Dermis microvascular lymphatic vessel endothelial cell (primary cell): ENCODE data around the gene SMIM45. TPM values are rescaled to one million over a fixed set of nuclear protein-coding genes. Genes with fewer than 3 reads are reported as not detected.

Experiments
- DNase-seq, 2 donors: peaks; one replicate each; pipeline versions ENCODE4 v3.0.0 to v3.0.0-alpha.2; 2010; ENCODE audit warnings: low read depth in 2 of 2
- total RNA-seq: library from RNA; depleted of rRNA; stranded (reverse); fragments of >200 nt; gene quantifications from 2 replicates; pipeline ENCODE4 v1.2.1, GENCODE V29; 2014

Gene SMIM45

GRCh38 chr22:42000466-42000865 lies 48.5 kb downstream of the SMIM45 start:
- no peak for DNase-seq

GRCh38 chr22:42001121-42001520 lies 49.2 kb downstream of the SMIM45 start:
- DNase-seq, result peak in 1 of 2 donors; percentile 37

- DNase-seq, result no peak
Observed at GRCh38 chr22:42001706-42002105, 49.8 kb downstream of the SMIM45 start.

GRCh38 chr22:42007922-42008321 lies 56.0 kb downstream of the SMIM45 start:
- no peak for DNase-seq

Other genes with a start within 250 kb of the SMIM45 start
- 3.7 and 4.2 TPM in 2 replicates for gene CCDC134, start 151.5 kb upstream of the SMIM45 start, total RNA-seq
- gene SREBF2, start 119.0 kb upstream of the SMIM45 start, total RNA-seq, result 41.0 and 68.7 TPM in 2 replicates
- not detected in 2 replicates for gene SHISA8, start 37.1 kb upstream of the SMIM45 start, total RNA-seq
- under 0.01 TPM in 2 replicates for gene TNFRSF13C, start 25.3 kb upstream of the SMIM45 start, total RNA-seq
- 14.4 and 30.0 TPM in 2 replicates for gene CENPM, start 5.0 kb upstream of the SMIM45 start, total RNA-seq
- gene SEPTIN3, start 17.3 kb downstream of the SMIM45 start, total RNA-seq, result under 0.01 TPM in 2 replicates
- not detected in 2 replicates for gene WBP2NL, start 46.6 kb downstream of the SMIM45 start, total RNA-seq
- gene NAGA, start 118.7 kb downstream of the SMIM45 start, total RNA-seq, result 21.7 TPM in 2 replicates
- gene PHETA2, start 122.1 kb downstream of the SMIM45 start, total RNA-seq, result 13.4 and 31.1 TPM in 2 replicates
- gene SMDT1, start 127.5 kb downstream of the SMIM45 start, total RNA-seq, result 8.0 and 11.5 TPM in 2 replicates
- gene NDUFA6, start 138.6 kb downstream of the SMIM45 start, total RNA-seq, result 35.7 and 45.6 TPM in 2 replicates
- gene CYP2D6, start 178.7 kb downstream of the SMIM45 start, total RNA-seq, result 0.13 TPM in 2 replicates